Stimulated activated CD4-positive, alpha-beta T cell treated with anti-CD3 and anti-CD28 coated beads, Interleukin-15, amount 100 ng/mL, for 1 hour (primary cell): ENCODE measurements around the gene MRPL42.
A peak's percentile ranks its signal among the peaks of the same experiment; 100 is the strongest.
"Not testable (repeated sequence)": the region's sequence is repeated elsewhere in the genome, so short reads cannot be mapped to it uniquely, and the experiment has no call there.

Experiments used
- DNase-seq, 2 donors: peaks; one replicate each; pipeline ENCODE4 v3.0.0-alpha.2; 2020; ENCODE audit warnings: low read depth in 1 of 2, low spot score in 1 of 2

The MRPL42 gene

GRCh38 chr12:93467351-93468007 lies at the start of gene MRPL42:
MRPL42 (plus strand) TSS chr12:93467514; CDS start chr12:93469286, 1,772 bp downstream.
- DNase-seq: peak; percentile 83 to 91

- no peak for DNase-seq
These were observed 49.3 kb upstream of the MRPL42 start for GRCh38 chr12:93417967-93418480.

- DNase-seq: no peak
These were observed 47.8 kb upstream of the MRPL42 start for GRCh38 chr12:93419388-93420034.

- no peak for DNase-seq
These were observed 45.3 kb upstream of the MRPL42 start for GRCh38 chr12:93422050-93422449.

- no peak for DNase-seq
These were observed 41.4 kb upstream of the MRPL42 start for GRCh38 chr12:93425736-93426411.

GRCh38 chr12:93426412-93426805 lies 40.9 kb upstream of the MRPL42 start:
- DNase-seq: no peak

GRCh38 chr12:93427779-93428564 lies 39.3 kb upstream of the MRPL42 start:
- DNase-seq: no peak

GRCh38 chr12:93429448-93429847 lies 37.9 kb upstream of the MRPL42 start:
- DNase-seq: no peak

- DNase-seq: no peak
These were observed 37.5 kb upstream of the MRPL42 start for GRCh38 chr12:93429852-93430251.

- no peak for DNase-seq
These were observed 37.0 kb upstream of the MRPL42 start for GRCh38 chr12:93430280-93430679.

- not testable (repeated sequence) for DNase-seq
These were observed 35.3 kb upstream of the MRPL42 start for GRCh38 chr12:93432031-93432430.

- DNase-seq: no peak
These were observed 33.0 kb upstream of the MRPL42 start for GRCh38 chr12:93434256-93434865.

- no peak for DNase-seq
These were observed 28.9 kb upstream of the MRPL42 start for GRCh38 chr12:93438266-93439050.

GRCh38 chr12:93440043-93440835 lies 27.1 kb upstream of the MRPL42 start:
- no peak for DNase-seq

GRCh38 chr12:93441081-93441616 lies 26.2 kb upstream of the MRPL42 start:
- peak; percentile 11 to 14 for DNase-seq

- peak; percentile 91 to 96 for DNase-seq
These were observed 25.5 kb upstream of the MRPL42 start, which contains the start of gene UBE2N for GRCh38 chr12:93441617-93442410. UBE2N (minus strand) TSS chr12:93441947; CDS start chr12:93441884, 63 bp downstream.

GRCh38 chr12:93442411-93443340 lies 24.6 kb upstream of the MRPL42 start:
- DNase-seq: no peak
